WTC11 (cell line): ENCODE measurements around the gene MIER1. TPM values are rescaled to one million over a fixed set of nuclear protein-coding genes. Genes with fewer than 3 reads are reported as not detected.

Experiments
- ATAC-seq: fragments of 200-7000 bp; cut with Tn5 transposase; 2 replicates; pipeline ENCODE4 v1.10.0; 2021; ENCODE audit warnings: mild to moderate bottlenecking, moderate library complexity
- CTCF ChIA-PET: fragments of 300-600 bp; sonication (Branson Sonifier 250); formaldehyde crosslinking; loops from one replicate; lab custom pipeline; 2021; ENCODE audit warnings: antibody characterized with exemption; lab: Charles Lee
- POLR2A ChIA-PET: fragments of 350-600 bp; sonication (Branson Sonifier 250); formaldehyde crosslinking; loops from one replicate; lab custom pipeline; 2021; ENCODE audit warnings: antibody characterized with exemption; lab: Charles Lee
- DNase-seq: peaks from one replicate; pipeline ENCODE4 v3.0.0; 2021; ENCODE audit warnings: low spot score
- H3K27ac Mint-ChIP-seq: 2 replicates; pipeline ENCODE4 v1.8.0; 2021; ENCODE audit warnings: mixed read lengths
- H3K27me3 Mint-ChIP-seq: 2 replicates; pipeline ENCODE4 v1.8.0; 2021; ENCODE audit warnings: low read depth, mild to moderate bottlenecking, moderate library complexity, mixed read lengths
- H3K36me3 Mint-ChIP-seq: 2 replicates; pipeline ENCODE4 v1.8.0; 2021; ENCODE audit warnings: mixed read lengths
- H3K4me1 Mint-ChIP-seq: 2 replicates; pipeline ENCODE4 v1.8.0; 2022; ENCODE audit warnings: mixed read lengths
- H3K4me3 Mint-ChIP-seq: 2 replicates; pipeline ENCODE4 v1.8.0; 2021; ENCODE audit warnings: mild to moderate bottlenecking, moderate library complexity, mixed read lengths
- H3K9me3 Mint-ChIP-seq: 2 replicates; pipeline ENCODE4 v1.8.0; 2021; ENCODE audit warnings: mixed read lengths
- EMX1 ChIP-seq: fragments of 250-450 bp; sonication (Bioruptor Pico); IDR thresholded peaks from 2 replicates; pipeline ENCODE4 v1.8.0; 2021; ENCODE audit warnings: mild to moderate bottlenecking
- FOXK1 ChIP-seq: sonication (generic); formaldehyde crosslinking; IDR thresholded peaks from 2 replicates; pipeline ENCODE4 v1.8.0; 2022; ENCODE audit warnings: mild to moderate bottlenecking, moderate library complexity, missing genetic modification reagents
- FOXP1 ChIP-seq: sonication (generic); formaldehyde crosslinking; IDR thresholded peaks from 2 replicates; pipeline ENCODE4 v1.8.0; 2022; ENCODE audit warnings: missing genetic modification reagents, mild to moderate bottlenecking, moderate library complexity, borderline replicate concordance
- MYBL2 ChIP-seq: sonication (generic); formaldehyde crosslinking; IDR thresholded peaks from 2 replicates; pipeline ENCODE4 v1.8.1; 2023; ENCODE audit warnings: mild to moderate bottlenecking, moderate library complexity, missing genetic modification reagents
- NFATC4 ChIP-seq: fragments of 250-450 bp; sonication (Bioruptor Pico); IDR thresholded peaks from 2 replicates; pipeline ENCODE4 v1.9.0; 2021; ENCODE audit warnings: mild to moderate bottlenecking
- PRRX2 ChIP-seq: fragments of 250-450 bp; sonication (Bioruptor Pico); IDR thresholded peaks from 2 replicates; pipeline ENCODE4 v1.8.0; 2021; ENCODE audit warnings: mild to moderate bottlenecking
- RORB ChIP-seq: fragments of 250-450 bp; sonication (Bioruptor Pico); IDR thresholded peaks from 2 replicates; pipeline ENCODE4 v1.9.0; 2021; ENCODE audit warnings: mild to moderate bottlenecking
- SP1 ChIP-seq: sonication (generic); formaldehyde crosslinking; conservative IDR thresholded peaks from 2 replicates; pipeline ENCODE4 v1.8.1; 2022; ENCODE audit warnings: missing genetic modification reagents
- ZNF396 ChIP-seq: fragments of 250-450 bp; sonication (Bioruptor Pico); IDR thresholded peaks from 2 replicates; pipeline ENCODE4 v1.8.0; 2021; ENCODE audit warnings: mild to moderate bottlenecking, moderate library complexity, borderline replicate concordance
- ZNF416 ChIP-seq: fragments of 250-450 bp; sonication (Bioruptor Pico); IDR thresholded peaks from 2 replicates; pipeline ENCODE4 v1.9.0; 2021; ENCODE audit warnings: mild to moderate bottlenecking, inconsistent platforms
- total RNA-seq: library from RNA; stranded (reverse); gene quantifications from 3 replicates; pipeline ENCODE4 v1.2.3, GENCODE V29; 2021
- TF ChIP-seq, protein P1 (sequence below): sonication (generic); formaldehyde crosslinking; IDR thresholded peaks from 2 replicates; pipeline ENCODE4 v1.8.1; 2023; ENCODE audit warnings: mild to moderate bottlenecking, missing genetic modification reagents, moderate library complexity
- TF ChIP-seq, protein P2 (sequence below): sonication (generic); formaldehyde crosslinking; conservative IDR thresholded peaks from 2 replicates; pipeline ENCODE4 v1.8.1; 2023; ENCODE audit warnings: mild to moderate bottlenecking, low read depth, missing genetic modification reagents, moderate library complexity
- TF ChIP-seq, protein P3 (sequence below): fragments of 250-450 bp; sonication (Bioruptor Pico); IDR thresholded peaks from 2 replicates; pipeline ENCODE4 v1.8.0; 2021; ENCODE audit warnings: mild to moderate bottlenecking
- TF ChIP-seq, protein P4 (sequence below): sonication (generic); formaldehyde crosslinking; IDR thresholded peaks from 2 replicates; pipeline ENCODE4 v1.8.1; 2023; ENCODE audit warnings: mild to moderate bottlenecking, missing genetic modification reagents
- TF ChIP-seq, protein P5 (sequence below): fragments of 250-450 bp; sonication (Bioruptor Pico); IDR thresholded peaks from 2 replicates; pipeline ENCODE4 v1.9.0; 2021; ENCODE audit warnings: moderate library complexity, mild to moderate bottlenecking, inconsistent platforms, borderline replicate concordance
- TF ChIP-seq, protein P6 (sequence below): sonication (generic); formaldehyde crosslinking; IDR thresholded peaks from 2 replicates; pipeline ENCODE4 v1.8.1; 2022; ENCODE audit warnings: mild to moderate bottlenecking, moderate library complexity, missing genetic modification reagents
- TF ChIP-seq, protein P7 (sequence below): fragments of 250-450 bp; sonication (Bioruptor Pico); IDR thresholded peaks from 2 replicates; pipeline ENCODE4 v1.9.0; 2021; ENCODE audit warnings: mild to moderate bottlenecking

Gene MIER1
- total RNA-seq, 1 experiment from 2014 or later = 31.0 TPM

DNA sequence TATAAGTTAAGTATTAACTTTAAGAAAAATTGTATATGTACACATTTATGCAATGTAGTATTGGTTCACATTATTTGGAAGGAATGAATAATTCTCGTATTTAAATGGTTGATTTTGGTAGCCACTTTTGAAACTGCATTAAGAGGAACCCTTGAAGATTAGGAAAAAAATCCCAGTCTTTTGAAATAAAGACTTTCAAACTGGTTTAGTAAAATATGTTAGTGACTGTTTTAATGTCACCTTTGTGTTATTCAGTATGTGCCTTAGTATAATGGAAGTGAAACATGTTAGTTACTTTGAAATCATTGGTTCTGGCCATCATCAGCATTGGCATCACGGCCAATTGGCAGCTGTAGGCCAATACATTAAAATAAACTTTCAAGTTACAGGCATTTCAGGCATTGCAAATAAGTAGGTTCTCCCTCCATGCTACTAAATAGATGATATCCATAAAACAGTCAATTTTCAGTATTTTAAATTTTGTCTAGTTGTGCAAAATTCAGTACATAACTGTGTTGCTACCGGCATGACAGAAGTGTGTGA lies 4.4 kb downstream of the MIER1 start:
- H3K4me3 Mint-ChIP-seq = peak overlapping the region; percentile 94
- ChIA-PET CTCF (interaction anchor here (1.1 to 1.3 kb wide), 3 partner anchors 15 to 220 kb away, joined by 3 to 4 read pairs (median 4); no protein-coding TSS in a partner anchor), POLR2A (interaction anchor here (0.7 kb wide), 1 partner anchor 503 kb away, joined by 3 read pairs; no protein-coding TSS in a partner anchor)
- no peaks in the 10 kb centered on the region for H3K27me3 Mint-ChIP-seq
- no peak overlapping the region; the same call in 1 of the 2 replicates for H3K27ac Mint-ChIP-seq
- no peak for DNase-seq
- ATAC-seq = no peak
- TF ChIP-seq RORB (CRISPR knock-in tag) = no peak
- TF ChIP-seq, protein P1, sequence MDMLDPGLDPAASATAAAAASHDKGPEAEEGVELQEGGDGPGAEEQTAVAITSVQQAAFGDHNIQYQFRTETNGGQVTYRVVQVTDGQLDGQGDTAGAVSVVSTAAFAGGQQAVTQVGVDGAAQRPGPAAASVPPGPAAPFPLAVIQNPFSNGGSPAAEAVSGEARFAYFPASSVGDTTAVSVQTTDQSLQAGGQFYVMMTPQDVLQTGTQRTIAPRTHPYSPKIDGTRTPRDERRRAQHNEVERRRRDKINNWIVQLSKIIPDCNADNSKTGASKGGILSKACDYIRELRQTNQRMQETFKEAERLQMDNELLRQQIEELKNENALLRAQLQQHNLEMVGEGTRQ = no peak
- TF ChIP-seq FOXP1 = no peak
- no peaks in the 10 kb centered on the region for H3K36me3 Mint-ChIP-seq
- H3K4me1 Mint-ChIP-seq = peaks cover 47% of the 10 kb centered on the region
- no peaks in the 10 kb centered on the region for H3K9me3 Mint-ChIP-seq

DNA sequence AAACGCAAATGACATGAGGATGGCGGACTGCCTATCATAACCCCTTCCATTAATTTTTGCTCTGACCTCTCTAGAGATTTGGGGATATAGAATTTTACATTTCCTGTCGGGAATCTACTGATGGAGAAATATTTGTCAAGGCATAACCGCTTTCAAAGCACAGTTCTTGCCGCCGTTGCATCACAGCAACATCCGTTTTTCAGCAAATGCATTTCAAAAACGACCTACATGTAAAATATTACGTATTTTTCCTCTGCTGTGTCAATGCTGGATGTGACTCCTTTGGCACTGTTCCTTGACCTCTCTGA lies 4.9 kb downstream of the MIER1 start:
- ChIA-PET POLR2A (interaction anchor here (0.6 to 0.7 kb wide), 3 partner anchors 8 to 502 kb away, joined by 3 read pairs; no protein-coding TSS in a partner anchor), CTCF (interaction anchor here (0.9 to 1.3 kb wide), 5 partner anchors 9 to 220 kb away, joined by 3 to 4 read pairs (median 3); no protein-coding TSS in a partner anchor)
- Mint-ChIP-seq H3K4me1 (peaks cover 51% of the 10 kb centered on the region), H3K9me3 (no peaks in the 10 kb centered on the region), H3K4me3 (peak overlapping the region; percentile 94), H3K27ac (no peak overlapping the region; the same call in 1 of the 2 replicates), H3K36me3 (no peaks in the 10 kb centered on the region), H3K27me3 (no peaks in the 10 kb centered on the region)
- TF ChIP-seq, protein P1 = 0 out of 2 replicates have a peak, but pooled peaks have one; percentile 1
- no peak for TF ChIP-seq ZNF396
- DNase-seq (no peak), ATAC-seq (no peak)

DNA sequence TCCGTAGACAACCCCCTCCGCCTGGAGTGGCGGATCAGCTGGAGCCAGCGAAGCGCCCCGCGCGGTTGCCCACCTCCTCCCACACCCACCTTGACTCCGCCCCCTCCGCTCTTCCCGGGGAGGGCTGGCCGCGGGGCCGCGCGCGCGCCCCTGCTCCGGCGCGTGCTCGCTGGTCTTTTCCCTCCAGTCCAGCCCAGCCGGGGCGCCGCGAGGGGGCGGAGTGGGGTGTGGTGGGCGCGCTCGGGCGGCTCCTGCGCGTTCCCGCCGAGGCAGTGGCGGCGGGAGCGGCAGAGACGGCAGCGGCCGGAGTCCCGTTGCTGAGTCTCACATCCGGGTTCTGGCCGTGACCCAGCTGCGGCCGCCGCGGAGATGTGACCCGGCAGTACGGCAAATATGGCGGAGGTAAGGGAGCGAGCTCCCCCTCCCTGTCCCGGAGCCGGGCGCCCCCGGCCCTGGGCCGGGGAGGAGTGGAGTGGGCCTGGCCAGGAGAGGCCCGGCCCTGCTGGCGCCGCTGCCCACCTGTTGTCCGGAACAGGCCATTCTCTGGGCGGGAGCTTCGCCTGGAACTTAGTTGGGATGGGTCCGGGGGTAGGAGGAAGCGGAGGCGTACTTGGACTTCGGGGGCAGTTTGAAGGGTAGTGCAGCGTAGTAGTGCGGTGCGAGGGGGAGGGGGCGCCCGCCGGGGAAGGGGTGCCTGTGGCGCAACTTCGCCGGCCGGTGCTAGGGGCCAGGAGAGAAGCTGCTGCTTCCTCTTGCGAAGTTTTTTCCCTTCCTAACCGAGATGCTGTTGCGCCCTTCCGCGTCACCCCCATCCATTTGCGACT lies 5.4 kb downstream of the MIER1 start:
- no peaks in the 10 kb centered on the region for H3K9me3 Mint-ChIP-seq
- no peaks in the 10 kb centered on the region for H3K27me3 Mint-ChIP-seq
- ATAC-seq = peak; percentile 70
- POLR2A ChIA-PET = interaction anchor here (0.6 to 1.0 kb wide), 5 partner anchors 8 to 502 kb away, joined by 3 read pairs; no protein-coding TSS in a partner anchor
- H3K4me3 Mint-ChIP-seq = peak overlapping the region; percentile 94
- CTCF ChIA-PET = interaction anchor here (0.9 to 1.3 kb wide), 6 partner anchors 8 to 219 kb away, joined by 3 to 4 read pairs (median 4); no protein-coding TSS in a partner anchor
- H3K36me3 Mint-ChIP-seq = no peaks in the 10 kb centered on the region
- peak overlapping the region; percentile 90 for H3K27ac Mint-ChIP-seq
- DNase-seq = peak; percentile 96
- peaks cover 56% of the 10 kb centered on the region for H3K4me1 Mint-ChIP-seq
- TF ChIP-seq ZNF416 (CRISPR knock-in tag) (peak; percentile 98), PRRX2 (CRISPR knock-in tag) (peak; percentile 28; the same call in 1 of the 2 replicates), SP1 (CRISPR knock-in tag) (peak; percentile 67), NFATC4 (no peak), MYBL2 (CRISPR knock-in tag) (peak; percentile 82; the same call in 1 of the 2 replicates), EMX1 (CRISPR knock-in tag) (peak; percentile 76; the same call in 1 of the 2 replicates), FOXK1 (peak; percentile 16; the same call in 1 of the 2 replicates)
- TF ChIP-seq, protein P2, sequence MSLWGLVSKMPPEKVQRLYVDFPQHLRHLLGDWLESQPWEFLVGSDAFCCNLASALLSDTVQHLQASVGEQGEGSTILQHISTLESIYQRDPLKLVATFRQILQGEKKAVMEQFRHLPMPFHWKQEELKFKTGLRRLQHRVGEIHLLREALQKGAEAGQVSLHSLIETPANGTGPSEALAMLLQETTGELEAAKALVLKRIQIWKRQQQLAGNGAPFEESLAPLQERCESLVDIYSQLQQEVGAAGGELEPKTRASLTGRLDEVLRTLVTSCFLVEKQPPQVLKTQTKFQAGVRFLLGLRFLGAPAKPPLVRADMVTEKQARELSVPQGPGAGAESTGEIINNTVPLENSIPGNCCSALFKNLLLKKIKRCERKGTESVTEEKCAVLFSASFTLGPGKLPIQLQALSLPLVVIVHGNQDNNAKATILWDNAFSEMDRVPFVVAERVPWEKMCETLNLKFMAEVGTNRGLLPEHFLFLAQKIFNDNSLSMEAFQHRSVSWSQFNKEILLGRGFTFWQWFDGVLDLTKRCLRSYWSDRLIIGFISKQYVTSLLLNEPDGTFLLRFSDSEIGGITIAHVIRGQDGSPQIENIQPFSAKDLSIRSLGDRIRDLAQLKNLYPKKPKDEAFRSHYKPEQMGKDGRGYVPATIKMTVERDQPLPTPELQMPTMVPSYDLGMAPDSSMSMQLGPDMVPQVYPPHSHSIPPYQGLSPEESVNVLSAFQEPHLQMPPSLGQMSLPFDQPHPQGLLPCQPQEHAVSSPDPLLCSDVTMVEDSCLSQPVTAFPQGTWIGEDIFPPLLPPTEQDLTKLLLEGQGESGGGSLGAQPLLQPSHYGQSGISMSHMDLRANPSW = no peak
- TF ChIP-seq, protein P3, sequence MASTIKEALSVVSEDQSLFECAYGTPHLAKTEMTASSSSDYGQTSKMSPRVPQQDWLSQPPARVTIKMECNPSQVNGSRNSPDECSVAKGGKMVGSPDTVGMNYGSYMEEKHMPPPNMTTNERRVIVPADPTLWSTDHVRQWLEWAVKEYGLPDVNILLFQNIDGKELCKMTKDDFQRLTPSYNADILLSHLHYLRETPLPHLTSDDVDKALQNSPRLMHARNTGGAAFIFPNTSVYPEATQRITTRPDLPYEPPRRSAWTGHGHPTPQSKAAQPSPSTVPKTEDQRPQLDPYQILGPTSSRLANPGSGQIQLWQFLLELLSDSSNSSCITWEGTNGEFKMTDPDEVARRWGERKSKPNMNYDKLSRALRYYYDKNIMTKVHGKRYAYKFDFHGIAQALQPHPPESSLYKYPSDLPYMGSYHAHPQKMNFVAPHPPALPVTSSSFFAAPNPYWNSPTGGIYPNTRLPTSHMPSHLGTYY (CRISPR knock-in tag) = peak; percentile 43; the same call in 1 of the 2 replicates
- TF ChIP-seq, protein P4, sequence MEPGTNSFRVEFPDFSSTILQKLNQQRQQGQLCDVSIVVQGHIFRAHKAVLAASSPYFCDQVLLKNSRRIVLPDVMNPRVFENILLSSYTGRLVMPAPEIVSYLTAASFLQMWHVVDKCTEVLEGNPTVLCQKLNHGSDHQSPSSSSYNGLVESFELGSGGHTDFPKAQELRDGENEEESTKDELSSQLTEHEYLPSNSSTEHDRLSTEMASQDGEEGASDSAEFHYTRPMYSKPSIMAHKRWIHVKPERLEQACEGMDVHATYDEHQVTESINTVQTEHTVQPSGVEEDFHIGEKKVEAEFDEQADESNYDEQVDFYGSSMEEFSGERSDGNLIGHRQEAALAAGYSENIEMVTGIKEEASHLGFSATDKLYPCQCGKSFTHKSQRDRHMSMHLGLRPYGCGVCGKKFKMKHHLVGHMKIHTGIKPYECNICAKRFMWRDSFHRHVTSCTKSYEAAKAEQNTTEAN = 0 out of 2 replicates have a peak, but pooled peaks have one; percentile 23
- TF ChIP-seq, protein P5, sequence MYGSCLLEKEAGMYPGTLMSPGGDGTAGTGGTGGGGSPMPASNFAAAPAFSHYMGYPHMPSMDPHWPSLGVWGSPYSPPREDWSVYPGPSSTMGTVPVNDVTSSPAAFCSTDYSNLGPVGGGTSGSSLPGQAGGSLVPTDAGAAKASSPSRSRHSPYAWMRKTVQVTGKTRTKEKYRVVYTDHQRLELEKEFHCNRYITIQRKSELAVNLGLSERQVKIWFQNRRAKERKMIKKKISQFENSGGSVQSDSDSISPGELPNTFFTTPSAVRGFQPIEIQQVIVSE = no peak
- TF ChIP-seq, protein P6, sequence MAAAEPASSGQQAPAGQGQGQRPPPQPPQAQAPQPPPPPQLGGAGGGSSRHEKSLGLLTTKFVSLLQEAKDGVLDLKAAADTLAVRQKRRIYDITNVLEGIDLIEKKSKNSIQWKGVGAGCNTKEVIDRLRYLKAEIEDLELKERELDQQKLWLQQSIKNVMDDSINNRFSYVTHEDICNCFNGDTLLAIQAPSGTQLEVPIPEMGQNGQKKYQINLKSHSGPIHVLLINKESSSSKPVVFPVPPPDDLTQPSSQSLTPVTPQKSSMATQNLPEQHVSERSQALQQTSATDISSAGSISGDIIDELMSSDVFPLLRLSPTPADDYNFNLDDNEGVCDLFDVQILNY (CRISPR knock-in tag) = peak; percentile 93
- TF ChIP-seq, protein P7, sequence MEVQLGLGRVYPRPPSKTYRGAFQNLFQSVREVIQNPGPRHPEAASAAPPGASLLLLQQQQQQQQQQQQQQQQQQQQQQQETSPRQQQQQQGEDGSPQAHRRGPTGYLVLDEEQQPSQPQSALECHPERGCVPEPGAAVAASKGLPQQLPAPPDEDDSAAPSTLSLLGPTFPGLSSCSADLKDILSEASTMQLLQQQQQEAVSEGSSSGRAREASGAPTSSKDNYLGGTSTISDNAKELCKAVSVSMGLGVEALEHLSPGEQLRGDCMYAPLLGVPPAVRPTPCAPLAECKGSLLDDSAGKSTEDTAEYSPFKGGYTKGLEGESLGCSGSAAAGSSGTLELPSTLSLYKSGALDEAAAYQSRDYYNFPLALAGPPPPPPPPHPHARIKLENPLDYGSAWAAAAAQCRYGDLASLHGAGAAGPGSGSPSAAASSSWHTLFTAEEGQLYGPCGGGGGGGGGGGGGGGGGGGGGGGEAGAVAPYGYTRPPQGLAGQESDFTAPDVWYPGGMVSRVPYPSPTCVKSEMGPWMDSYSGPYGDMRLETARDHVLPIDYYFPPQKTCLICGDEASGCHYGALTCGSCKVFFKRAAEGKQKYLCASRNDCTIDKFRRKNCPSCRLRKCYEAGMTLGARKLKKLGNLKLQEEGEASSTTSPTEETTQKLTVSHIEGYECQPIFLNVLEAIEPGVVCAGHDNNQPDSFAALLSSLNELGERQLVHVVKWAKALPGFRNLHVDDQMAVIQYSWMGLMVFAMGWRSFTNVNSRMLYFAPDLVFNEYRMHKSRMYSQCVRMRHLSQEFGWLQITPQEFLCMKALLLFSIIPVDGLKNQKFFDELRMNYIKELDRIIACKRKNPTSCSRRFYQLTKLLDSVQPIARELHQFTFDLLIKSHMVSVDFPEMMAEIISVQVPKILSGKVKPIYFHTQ = no peak
